Common myeloid progenitor, CD34-positive (primary cell): ENCODE results near the gene TMEM178B.

Experiments
- CTCF ChIA-PET: fragments of 350-600 bp; sonication (Branson Sonifier 250); formaldehyde crosslinking; loops from one replicate; lab custom pipeline; 2021; ENCODE audit warnings: antibody characterized with exemption; lab: Charles Lee
- POLR2A ChIA-PET: fragments of 350-600 bp; sonication (Branson Sonifier 250); formaldehyde crosslinking; loops from one replicate; lab custom pipeline; 2021; ENCODE audit warnings: antibody characterized with exemption; lab: Charles Lee
- DNase-seq, 3 donors: peaks; one replicate each; pipeline versions ENCODE4 v3.0.0 to v3.0.0-alpha.2; 2013
- H3K27ac ChIP-seq, 2 experiments: 1 replicate in 1 of 2; 2 replicates in 1 of 2; pipeline ENCODE4 v1.7.0; 2013; ENCODE audit warnings: inconsistent platforms in 2 of 2, low read length in 2 of 2, mild to moderate bottlenecking in 2 of 2, low read depth in 1 of 2, moderate library complexity in 1 of 2; ENCODE audit not compliant: severe bottlenecking in 2 of 2, insufficient read depth in 1 of 2, poor library complexity in 1 of 2
- H3K27me3 ChIP-seq, 5 experiments: replicated peaks in 2 of 5; 1 replicate in 3 of 5; 2 replicates in 2 of 5; pipeline versions ENCODE4 v1.6.1 to v1.7.0; 2013; ENCODE audit warnings: low read length in 4 of 5, mild to moderate bottlenecking in 2 of 5, moderate library complexity in 2 of 5, inconsistent platforms in 1 of 5; ENCODE audit not compliant: insufficient read depth in 5 of 5, control insufficient read depth in 4 of 5
- H3K36me3 ChIP-seq, 4 experiments: 1 replicate in 2 of 4; 2 replicates in 2 of 4; pipeline versions ENCODE4 v1.6.1 to v1.7.0; 2013; ENCODE audit warnings: low read length in 3 of 4, control low read depth in 1 of 4, mild to moderate bottlenecking in 1 of 4; ENCODE audit not compliant: control insufficient read depth in 4 of 4, insufficient read depth in 4 of 4
- H3K4me1 ChIP-seq, 4 experiments: 1 replicate in 3 of 4; 2 replicates in 1 of 4; pipeline versions ENCODE4 v1.6.1 to v1.7.1; 2013; ENCODE audit warnings: low read length in 3 of 4, mild to moderate bottlenecking in 3 of 4, control low read depth in 1 of 4, inconsistent platforms in 1 of 4, moderate library complexity in 1 of 4; ENCODE audit not compliant: control insufficient read depth in 4 of 4, insufficient read depth in 4 of 4; ENCODE audit errors: control extremely low read depth in 1 of 4
- H3K4me3 ChIP-seq, 7 experiments: 1 replicate in 4 of 7; 2 replicates in 3 of 7; pipeline versions ENCODE4 v1.5.1 to v1.7.0; 2013; ENCODE audit warnings: mild to moderate bottlenecking in 7 of 7, low read length in 6 of 7, moderate library complexity in 6 of 7, inconsistent platforms in 2 of 7, low read depth in 2 of 7, control low read depth in 1 of 7; ENCODE audit not compliant: insufficient read depth in 4 of 7, control insufficient read depth in 1 of 7; ENCODE audit errors: extremely low read depth in 1 of 7
- H3K9me3 ChIP-seq, 5 experiments: 1 replicate in 4 of 5; 2 replicates in 1 of 5; pipeline versions ENCODE4 v1.6.1 to v1.7.1; 2013; ENCODE audit warnings: low read length in 4 of 5, mild to moderate bottlenecking in 2 of 5, inconsistent platforms in 1 of 5, low read depth in 1 of 5, moderate library complexity in 1 of 5; ENCODE audit not compliant: control insufficient read depth in 4 of 5, insufficient read depth in 2 of 5; ENCODE audit errors: control extremely low read depth in 1 of 5
- WGBS: methylation state at CpG from one replicate; pipeline ENCODE4 v1.1.5; 2013; ENCODE audit not compliant: insufficient coverage; 5-methylcytosine and 5-hydroxymethylcytosine counted together

The TMEM178B gene

DNA sequence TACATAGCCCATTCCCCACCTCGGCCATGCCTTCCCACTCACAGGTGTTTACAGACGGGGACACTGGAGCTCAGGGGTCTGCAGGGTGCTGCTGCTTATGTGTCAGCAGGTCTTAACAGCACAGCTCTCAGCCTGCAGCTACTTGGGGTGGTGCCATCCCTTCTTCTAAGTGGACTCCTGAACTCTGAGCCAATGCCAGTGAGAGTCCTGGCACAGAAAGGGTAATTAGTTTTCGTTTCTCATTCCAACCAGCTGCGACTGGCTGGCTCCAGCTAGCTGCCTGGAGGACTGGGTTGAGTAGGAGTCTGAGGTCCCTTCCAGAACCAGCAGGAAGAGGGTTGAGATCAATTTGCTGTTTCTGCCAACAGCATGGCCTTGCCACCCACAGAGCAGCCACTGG is 389.1 kb downstream of the TMEM178B start:
- 87% methylated on average over 4 of the region's 4 CpGs for WGBS
- Histone ChIP-seq H3K36me3 (no peaks in the 10 kb centered on the region), H3K9me3 (no peaks in the 10 kb centered on the region), H3K27me3 (peaks cover 0 to 6% (median 0%) of the 10 kb centered on the region in 5 experiments), H3K4me1 (no peaks in the 10 kb centered on the region), H3K4me3 (no peak overlapping the region), H3K27ac (no peak overlapping the region)
- CTCF ChIA-PET: no interaction called here
- DNase-seq: no peak
- POLR2A ChIA-PET: no interaction called here

GRCh38 chr7:141463986-141464385 is 390.1 kb downstream of the TMEM178B start:
- ChIA-PET CTCF (no interaction called here), POLR2A (no interaction called here)
- H3K27me3 ChIP-seq: peaks cover 0 to 6% (median 5%) of the 10 kb centered on the region in 5 experiments
- no peaks in the 10 kb centered on the region for H3K36me3 ChIP-seq
- H3K27ac ChIP-seq: no peak overlapping the region
- no peaks in the 10 kb centered on the region for H3K4me1 ChIP-seq
- H3K9me3 ChIP-seq: no peaks in the 10 kb centered on the region
- WGBS: 98% methylated on average over 8 of the region's 8 CpGs
- DNase-seq: no peak
- H3K4me3 ChIP-seq: no peak overlapping the region

DNA sequence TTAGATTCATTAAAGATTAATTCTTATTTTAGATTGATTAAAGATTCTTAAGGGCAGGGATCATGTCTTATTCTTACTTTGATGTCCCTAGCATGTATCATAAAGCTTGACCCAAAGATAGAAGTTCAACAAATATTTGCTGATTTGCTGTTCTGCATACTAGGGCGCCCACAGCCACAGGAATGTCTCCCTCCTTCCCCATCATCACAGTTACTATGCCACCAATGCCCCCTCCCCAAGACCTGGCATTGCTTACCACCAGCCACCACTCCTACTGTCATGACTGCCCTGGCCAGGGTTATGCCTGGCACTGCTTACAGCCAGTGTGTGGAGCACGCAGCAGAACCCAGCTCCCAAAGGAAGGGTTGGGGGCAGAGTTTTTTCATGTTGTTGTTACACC is 390.7 kb downstream of the TMEM178B start:
- Histone ChIP-seq H3K36me3 (no peaks in the 10 kb centered on the region), H3K4me3 (no peak overlapping the region), H3K27me3 (peaks cover 0 to 6% (median 5%) of the 10 kb centered on the region in 5 experiments), H3K4me1 (no peaks in the 10 kb centered on the region), H3K9me3 (no peaks in the 10 kb centered on the region), H3K27ac (no peak overlapping the region)
- ChIA-PET CTCF (no interaction called here), POLR2A (no interaction called here)
- 75% methylated on average over 1 of the region's 2 CpGs for WGBS
- no peak for DNase-seq

- 93% methylated on average over 2 of the region's 4 CpGs for WGBS
- POLR2A ChIA-PET: no interaction called here
- Histone ChIP-seq H3K4me3 (no peak overlapping the region), H3K27ac (no peak overlapping the region), H3K4me1 (no peaks in the 10 kb centered on the region), H3K9me3 (no peaks in the 10 kb centered on the region), H3K36me3 (no peaks in the 10 kb centered on the region), H3K27me3 (peaks cover 0 to 5% (median 4%) of the 10 kb centered on the region in 5 experiments)
- no peak for DNase-seq
- CTCF ChIA-PET: interaction anchor here (1.4 kb wide), 1 partner anchor 11 kb away, joined by 3 read pairs; no protein-coding TSS in a partner anchor
Observed at GRCh38 chr7:141466151-141466904, 392.5 kb downstream of the TMEM178B start.

GRCh38 chr7:141468341-141468740 is 394.5 kb downstream of the TMEM178B start:
- no peaks in the 10 kb centered on the region for H3K4me1 ChIP-seq
- no peak for DNase-seq
- ChIA-PET CTCF (no interaction called here), POLR2A (no interaction called here)
- H3K9me3 ChIP-seq: no peaks in the 10 kb centered on the region
- 86% methylated on average over 4 of the region's 5 CpGs for WGBS
- H3K4me3 ChIP-seq: no peak overlapping the region
- H3K27ac ChIP-seq: no peak overlapping the region
- H3K36me3 ChIP-seq: no peaks in the 10 kb centered on the region
- H3K27me3 ChIP-seq: peaks cover 0 to 5% (median 3%) of the 10 kb centered on the region in 5 experiments

DNA sequence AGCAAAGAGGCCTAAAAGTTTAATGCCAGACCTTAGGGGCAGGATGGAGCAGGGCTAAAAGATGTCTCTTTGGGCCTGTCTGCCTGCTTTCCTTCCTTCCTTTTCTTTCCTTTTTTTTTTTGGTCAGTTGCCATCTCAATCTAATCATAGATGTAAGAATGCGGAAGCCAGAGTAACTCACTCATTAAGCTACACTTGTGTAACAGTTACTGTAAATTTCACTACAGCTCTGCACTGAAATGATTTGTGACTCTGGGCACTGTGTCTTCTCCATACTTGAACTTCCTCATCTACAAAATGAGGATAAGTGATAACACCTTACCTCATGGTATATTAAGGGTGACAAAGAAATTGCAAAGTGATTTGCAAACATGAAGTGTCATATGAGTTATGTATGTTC is 401.8 kb downstream of the TMEM178B start:
- Histone ChIP-seq H3K27me3 (peaks cover 0 to 6% (median 2%) of the 10 kb centered on the region in 5 experiments), H3K4me1 (no peaks in the 10 kb centered on the region), H3K36me3 (no peaks in the 10 kb centered on the region), H3K27ac (no peak overlapping the region), H3K9me3 (no peaks in the 10 kb centered on the region), H3K4me3 (no peak overlapping the region)
- no peak for DNase-seq
- ChIA-PET CTCF (no interaction called here), POLR2A (no interaction called here)
- WGBS: no CpG with 5 or more reads among the region's 1 CpG

DNA sequence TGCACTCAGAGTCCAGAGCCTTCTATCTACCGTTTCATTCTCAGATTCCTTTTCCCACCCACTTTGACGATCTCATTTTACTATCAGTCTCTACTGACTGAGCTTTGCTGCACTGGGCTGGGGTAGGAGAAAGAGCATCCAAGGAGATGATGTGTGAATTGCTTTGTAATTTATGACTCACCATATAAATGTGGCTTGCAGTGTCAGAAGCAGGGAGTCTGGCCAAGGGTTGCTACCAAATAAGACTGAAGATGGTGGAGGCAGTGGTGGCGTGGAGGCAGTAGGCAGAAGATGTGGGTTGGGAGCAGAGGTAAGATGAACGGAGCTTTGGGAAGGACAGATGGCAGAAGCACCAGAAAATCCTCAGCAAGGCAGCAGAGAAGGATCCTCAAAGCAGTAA is 404.0 kb downstream of the TMEM178B start:
- CTCF ChIA-PET: no interaction called here
- H3K4me3 ChIP-seq: no peak overlapping the region
- peaks cover 0 to 4% (median 2%) of the 10 kb centered on the region in 5 experiments for H3K27me3 ChIP-seq
- 100% methylated on average over 2 of the region's 4 CpGs for WGBS
- no peaks in the 10 kb centered on the region for H3K36me3 ChIP-seq
- no peak for DNase-seq
- no peak overlapping the region for H3K27ac ChIP-seq
- no peaks in the 10 kb centered on the region for H3K4me1 ChIP-seq
- POLR2A ChIA-PET: no interaction called here
- H3K9me3 ChIP-seq: no peaks in the 10 kb centered on the region
